Stimulated activated effector memory CD8-positive, alpha-beta T cell treated with anti-CD3 and anti-CD28 coated beads, Interleukin-12 subunit alpha, Interleukin-12 subunit beta, amount 100 ng/mL, for 72 hours (primary cell): ENCODE results near the gene OTOA.
"Not testable (repeated sequence)": the region's sequence is repeated elsewhere in the genome, so short reads cannot be mapped to it uniquely, and the experiment has no call there.

Experiments used
- ATAC-seq: fragments of 150-1000 bp; cut with Tn5 transposase; 2 replicates; pipeline ENCODE4 v1.10.0; 2021
- DNase-seq, 2 donors: peaks; one replicate each; pipeline ENCODE4 v3.0.0; 2021 to 2022; ENCODE audit warnings: low spot score in 2 of 2
- H3K27ac Mint-ChIP-seq: one replicate; pipeline ENCODE4 v1.8.0; 2022; ENCODE audit warnings: mild to moderate bottlenecking, mixed read lengths
- H3K36me3 Mint-ChIP-seq: one replicate; pipeline ENCODE4 v1.8.0; 2022; ENCODE audit warnings: mild to moderate bottlenecking, mixed read lengths
- H3K4me1 Mint-ChIP-seq: one replicate; pipeline ENCODE4 v1.8.0; 2022; ENCODE audit warnings: mixed read lengths
- H3K4me3 Mint-ChIP-seq: one replicate; pipeline ENCODE4 v1.8.0; 2022; ENCODE audit warnings: mild to moderate bottlenecking, mixed read lengths
- H3K9me3 Mint-ChIP-seq: one replicate; pipeline ENCODE4 v1.8.0; 2022; ENCODE audit warnings: mixed read lengths

OTOA gene

GRCh38 chr16:21649826-21650406 is 13.9 kb upstream of the OTOA start:
- H3K4me3 Mint-ChIP-seq, H3K9me3 Mint-ChIP-seq, ATAC-seq, H3K27ac Mint-ChIP-seq, DNase-seq: not testable (repeated sequence)
- Mint-ChIP-seq H3K36me3 (peaks cover 10% of the 10 kb centered on the region), H3K4me1 (peaks cover 34% of the 10 kb centered on the region)

DNA sequence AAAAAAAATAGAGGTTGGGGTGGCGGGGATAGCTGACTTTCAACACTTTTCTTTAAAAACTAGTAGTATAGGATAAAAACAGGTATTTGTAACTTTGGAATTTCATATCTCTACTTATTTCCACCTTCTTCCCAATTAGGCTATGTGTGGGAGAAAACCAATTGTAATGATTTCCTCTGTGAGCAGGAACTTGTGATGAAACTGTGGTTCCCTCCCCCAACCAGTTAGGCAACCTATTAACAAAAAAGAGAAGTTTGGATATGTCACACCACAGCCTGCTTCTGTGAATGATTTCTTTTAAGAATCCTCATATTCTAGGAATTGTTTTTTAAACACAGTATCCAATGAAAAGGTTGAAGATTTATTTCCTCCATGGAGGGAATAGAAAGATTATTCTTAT is 13.2 kb upstream of the OTOA start:
- Mint-ChIP-seq H3K9me3 (no peaks in the 10 kb centered on the region), H3K4me1 (peaks cover 32% of the 10 kb centered on the region), H3K4me3 (no peak overlapping the region), H3K36me3 (peaks cover 16% of the 10 kb centered on the region), H3K27ac (no peak overlapping the region)
- no peak for ATAC-seq
- no peak for DNase-seq

DNA sequence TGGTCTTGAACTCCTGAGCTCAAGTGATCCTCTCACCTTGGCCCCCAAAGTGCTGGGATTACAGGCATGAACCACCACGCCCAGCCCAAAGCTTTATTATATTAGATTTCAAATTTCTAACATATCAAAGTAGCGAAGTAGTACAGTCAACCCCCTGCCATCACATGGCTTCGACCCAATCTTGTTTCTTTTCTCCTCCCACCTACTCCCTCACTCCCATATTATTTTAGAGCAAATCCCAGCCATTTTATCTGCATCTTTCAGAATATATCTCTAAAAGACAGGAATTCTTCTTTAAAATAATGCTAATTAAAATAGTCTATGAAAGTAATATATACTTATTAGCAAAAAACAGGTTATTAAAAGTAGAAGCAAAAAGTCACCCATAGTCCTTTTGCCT is 12.3 kb upstream of the OTOA start:
- Mint-ChIP-seq H3K4me1 (peaks cover 28% of the 10 kb centered on the region), H3K27ac (no peak overlapping the region), H3K9me3 (no peaks in the 10 kb centered on the region), H3K36me3 (peaks cover 25% of the 10 kb centered on the region), H3K4me3 (no peak overlapping the region)
- no peak for ATAC-seq
- DNase-seq, result no peak

- Mint-ChIP-seq H3K27ac (no peak within 1 kb of the TSS), H3K4me3 (no peak within 1 kb of the TSS), H3K4me1 (peaks cover 28% of the 10 kb centered on the region), H3K36me3 (peaks cover 32% of the 10 kb centered on the region), H3K9me3 (no peaks in the 10 kb centered on the region)
- ATAC-seq (no peak), DNase-seq (no peak)
These were observed 11.3 kb upstream of the OTOA start, which contains the start of gene IGSF6 for GRCh38 chr16:21652453-21652852. Gene IGSF6 (minus strand): TSS chr16:21652608. CDS start chr16:21652598, 10 bp downstream.

DNA sequence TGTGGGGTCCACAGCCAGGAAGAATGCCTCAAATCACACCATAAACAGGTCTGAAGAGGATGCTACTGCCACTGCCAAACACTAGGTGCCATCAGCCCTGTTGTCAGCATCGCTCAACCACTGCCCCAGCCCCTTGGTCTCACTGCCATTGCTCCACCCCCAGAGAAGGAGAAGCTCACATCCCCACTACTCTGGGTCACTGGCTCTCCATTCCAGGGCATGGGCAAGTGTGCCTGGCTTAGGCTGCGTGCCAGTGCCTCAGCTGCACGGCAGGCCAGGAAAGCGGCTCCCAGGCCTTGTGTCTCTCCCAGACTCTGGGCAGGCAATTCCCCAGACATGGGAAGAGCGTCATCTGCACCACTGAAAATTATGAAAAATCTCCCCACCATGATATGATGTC is 10.2 kb upstream of the OTOA start:
- DNase-seq (no peak), ATAC-seq (no peak)
- Mint-ChIP-seq H3K27ac (no peak overlapping the region), H3K9me3 (no peaks in the 10 kb centered on the region), H3K4me3 (no peak overlapping the region), H3K4me1 (peaks cover 27% of the 10 kb centered on the region), H3K36me3 (peaks cover 32% of the 10 kb centered on the region)

- ATAC-seq (no peak), DNase-seq (no peak)
- peaks cover 32% of the 10 kb centered on the region for H3K36me3 Mint-ChIP-seq
- H3K9me3 Mint-ChIP-seq, result no peaks in the 10 kb centered on the region
- H3K4me3 Mint-ChIP-seq, result no peak overlapping the region
- peaks cover 23% of the 10 kb centered on the region for H3K4me1 Mint-ChIP-seq
- peak overlapping the region; percentile 16 for H3K27ac Mint-ChIP-seq
These were observed 9.3 kb upstream of the OTOA start for GRCh38 chr16:21654466-21654865.

DNA sequence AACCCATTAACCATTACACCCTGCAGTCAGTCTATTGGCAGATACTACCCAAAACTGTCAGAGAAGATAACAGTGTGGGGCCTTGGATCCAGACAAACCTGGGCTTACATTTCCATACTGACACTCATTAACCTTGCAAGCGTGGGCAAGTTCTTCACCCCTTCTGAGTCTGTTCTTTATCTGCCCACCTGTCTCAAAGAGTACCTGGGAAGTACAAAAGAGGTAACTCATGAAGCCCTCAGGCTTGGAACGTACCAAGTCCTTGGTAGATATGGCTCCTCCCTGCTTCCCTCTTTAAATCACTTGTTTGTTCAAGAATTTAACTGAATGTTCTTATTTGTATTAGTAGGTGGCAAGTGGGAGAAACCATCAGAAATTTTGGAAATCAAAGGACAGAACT is 8.9 kb upstream of the OTOA start:
- Mint-ChIP-seq H3K9me3 (no peaks in the 10 kb centered on the region), H3K36me3 (peaks cover 32% of the 10 kb centered on the region), H3K4me3 (no peak overlapping the region), H3K27ac (peak overlapping the region; percentile 16), H3K4me1 (peaks cover 23% of the 10 kb centered on the region)
- no peak for DNase-seq
- ATAC-seq, result no peak

- Mint-ChIP-seq H3K4me1 (peaks cover 28% of the 10 kb centered on the region), H3K9me3 (no peaks in the 10 kb centered on the region), H3K27ac (no peak overlapping the region), H3K4me3 (no peak overlapping the region), H3K36me3 (peaks cover 32% of the 10 kb centered on the region)
- DNase-seq (no peak), ATAC-seq (peak; percentile 39)
These were observed 6.7 kb upstream of the OTOA start for GRCh38 chr16:21656795-21657768.

- Mint-ChIP-seq H3K27ac (no peak overlapping the region), H3K4me1 (peaks cover 34% of the 10 kb centered on the region), H3K9me3 (no peaks in the 10 kb centered on the region), H3K4me3 (no peak overlapping the region), H3K36me3 (peaks cover 24% of the 10 kb centered on the region)
- ATAC-seq (no peak), DNase-seq (no peak)
These were observed 4.6 kb upstream of the OTOA start for GRCh38 chr16:21659124-21659523.

DNA sequence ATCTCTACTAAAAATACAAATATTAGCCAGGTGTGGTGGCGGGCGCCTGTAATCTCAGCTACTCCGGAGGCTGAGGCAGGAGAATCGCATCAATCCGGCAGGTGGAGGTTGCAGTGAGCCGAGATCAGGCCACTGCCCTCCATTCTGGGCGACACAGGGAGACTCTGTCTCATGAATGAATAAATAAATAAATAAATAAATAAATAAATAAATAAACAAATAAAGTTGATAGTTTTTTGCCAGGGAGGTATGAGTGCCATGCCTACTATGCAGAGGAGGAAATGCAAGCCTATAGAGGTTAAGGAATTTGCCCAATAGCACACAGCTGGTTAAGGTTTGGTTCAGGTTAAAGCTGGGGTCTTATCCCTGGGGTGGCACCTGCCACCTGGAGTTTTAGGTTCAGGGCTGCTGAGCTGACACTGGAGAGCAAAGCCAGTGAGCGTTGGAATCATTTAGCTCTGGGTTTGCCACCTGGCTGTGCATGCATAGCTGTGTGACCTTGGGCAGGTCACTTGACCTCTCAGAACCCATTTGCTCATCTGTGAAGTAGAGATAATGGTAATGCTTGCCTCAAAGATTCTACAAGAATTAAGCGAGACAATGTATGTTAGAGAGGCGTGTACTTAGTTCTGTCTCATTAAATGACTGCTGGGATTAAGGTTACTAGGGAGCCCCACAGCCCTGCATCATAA is 1.2 kb downstream of the OTOA start:
- Mint-ChIP-seq H3K4me3 (no peak overlapping the region), H3K9me3 (no peaks in the 10 kb centered on the region), H3K36me3 (no peaks in the 10 kb centered on the region), H3K4me1 (peaks cover 11% of the 10 kb centered on the region), H3K27ac (no peak overlapping the region)
- no peak for ATAC-seq
- no peak for DNase-seq

DNA sequence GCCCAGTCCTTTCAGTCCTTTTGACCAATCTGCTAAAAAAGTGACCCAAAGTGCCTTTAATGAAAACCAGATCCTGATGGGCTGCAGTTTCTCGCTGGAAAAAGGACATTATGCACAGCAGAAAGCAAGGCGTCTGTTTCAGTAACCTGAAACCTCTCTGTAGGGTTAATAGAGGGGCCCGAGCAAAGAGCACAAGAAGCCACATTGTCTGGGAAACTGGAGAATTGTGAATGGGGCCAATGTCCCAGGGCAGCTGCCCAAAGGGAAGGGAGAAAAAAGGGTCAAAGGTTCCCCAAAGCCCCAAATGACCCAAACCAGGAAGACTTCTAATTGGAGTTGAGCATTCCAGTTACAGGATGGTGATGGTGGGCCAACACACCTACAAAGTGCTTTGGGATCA is 3.0 kb downstream of the OTOA start:
- H3K9me3 Mint-ChIP-seq, result no peaks in the 10 kb centered on the region
- H3K27ac Mint-ChIP-seq, result no peak overlapping the region
- peaks cover 6% of the 10 kb centered on the region for H3K4me1 Mint-ChIP-seq
- ATAC-seq (no peak), DNase-seq (no peak)
- no peaks in the 10 kb centered on the region for H3K36me3 Mint-ChIP-seq
- no peak overlapping the region for H3K4me3 Mint-ChIP-seq

GRCh38 chr16:21667575-21667974 is 3.8 kb downstream of the OTOA start:
- Mint-ChIP-seq H3K9me3 (no peaks in the 10 kb centered on the region), H3K4me1 (peaks cover 6% of the 10 kb centered on the region), H3K36me3 (no peaks in the 10 kb centered on the region), H3K4me3 (no peak overlapping the region), H3K27ac (no peak overlapping the region)
- no peak for DNase-seq
- no peak for ATAC-seq

DNA sequence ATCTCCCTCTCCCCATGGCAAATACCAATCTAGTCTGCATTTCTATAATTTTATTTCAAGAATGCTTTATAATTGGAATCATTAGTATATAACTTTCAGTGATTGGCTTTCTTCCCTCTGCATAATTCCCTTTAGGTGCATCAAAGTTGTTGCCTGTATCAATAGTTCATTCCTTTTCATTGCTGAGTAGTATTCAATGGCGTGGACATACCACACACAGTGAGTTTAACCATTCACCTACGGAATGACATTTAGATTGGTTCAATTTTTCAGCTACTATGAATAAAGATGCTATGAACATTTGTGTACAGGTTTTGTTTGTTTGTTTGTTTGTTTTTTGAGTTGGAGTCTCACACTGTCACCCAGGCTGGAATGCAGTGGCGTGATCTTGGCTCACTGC is 9.7 kb downstream of the OTOA start:
- no peak overlapping the region for H3K27ac Mint-ChIP-seq
- H3K4me3 Mint-ChIP-seq, result no peak overlapping the region
- ATAC-seq, result no peak
- H3K4me1 Mint-ChIP-seq, result no peaks in the 10 kb centered on the region
- H3K9me3 Mint-ChIP-seq, result peaks cover 4% of the 10 kb centered on the region
- no peak for DNase-seq
- no peaks in the 10 kb centered on the region for H3K36me3 Mint-ChIP-seq

DNA sequence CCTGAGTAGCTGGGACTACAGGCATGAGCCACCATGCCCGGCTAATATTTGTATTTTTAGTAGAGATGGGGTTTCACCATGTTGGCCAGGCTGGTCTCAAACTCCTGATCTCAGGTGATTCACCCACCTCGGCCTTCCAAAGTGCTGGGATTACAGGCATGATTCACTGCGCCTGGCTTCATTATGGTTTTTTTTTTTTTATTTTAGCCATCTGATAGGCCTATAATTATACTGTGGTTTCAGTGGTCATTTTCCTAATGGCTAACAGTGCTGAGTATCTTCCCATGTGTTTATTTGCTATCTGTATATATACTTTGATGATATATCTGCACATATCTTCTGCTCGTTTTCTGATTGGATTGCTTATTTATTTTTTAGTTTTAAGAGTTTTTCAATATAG is 10.7 kb downstream of the OTOA start:
- not testable (repeated sequence) for H3K27ac Mint-ChIP-seq, H3K9me3 Mint-ChIP-seq, H3K4me1 Mint-ChIP-seq, ATAC-seq, H3K4me3 Mint-ChIP-seq, H3K36me3 Mint-ChIP-seq, DNase-seq

DNA sequence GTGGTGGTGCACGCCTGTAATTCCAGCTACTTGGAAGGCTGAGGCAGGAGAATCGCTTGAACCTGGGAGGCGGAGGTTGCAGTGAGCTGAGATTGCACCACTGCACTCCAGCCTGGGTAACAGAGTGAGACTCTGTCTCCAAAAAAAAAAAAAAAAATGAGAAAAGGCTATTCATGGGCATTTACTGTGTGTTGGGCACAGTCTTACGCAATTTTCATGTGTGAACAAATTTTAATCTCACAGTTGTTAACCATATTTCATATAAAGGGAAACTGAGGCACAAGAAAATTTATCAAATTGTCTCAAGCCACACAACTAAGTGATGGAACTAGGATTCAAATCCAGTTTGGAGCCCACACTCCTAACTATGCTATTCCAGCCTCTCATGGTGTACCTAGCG is 16.9 kb downstream of the OTOA start:
- not testable (repeated sequence) for H3K27ac Mint-ChIP-seq, H3K4me1 Mint-ChIP-seq, H3K4me3 Mint-ChIP-seq, DNase-seq, H3K9me3 Mint-ChIP-seq, ATAC-seq, H3K36me3 Mint-ChIP-seq
